AG09309 (cell line): ENCODE data around the gene ZBTB8OS.

Experiments used
- DNase-seq: peaks from one replicate; pipeline ENCODE4 v3.0.0-alpha.2; 2010; ENCODE audit warnings: low read depth
- H3K4me3 ChIP-seq: 2 replicates; pipeline ENCODE4 v1.5.1; 2011; ENCODE audit warnings: mild to moderate bottlenecking, low read depth, low read length, moderate library complexity; ENCODE audit not compliant: control insufficient read depth
- CTCF ChIP-seq: IDR thresholded peaks from 2 replicates; pipeline ENCODE4 v1.5.1; 2011; ENCODE audit warnings: mild to moderate bottlenecking, low read depth, low read length, inconsistent platforms; ENCODE audit not compliant: insufficient read depth, control insufficient read depth; ENCODE audit errors: missing control alignments

The ZBTB8OS gene

DNA sequence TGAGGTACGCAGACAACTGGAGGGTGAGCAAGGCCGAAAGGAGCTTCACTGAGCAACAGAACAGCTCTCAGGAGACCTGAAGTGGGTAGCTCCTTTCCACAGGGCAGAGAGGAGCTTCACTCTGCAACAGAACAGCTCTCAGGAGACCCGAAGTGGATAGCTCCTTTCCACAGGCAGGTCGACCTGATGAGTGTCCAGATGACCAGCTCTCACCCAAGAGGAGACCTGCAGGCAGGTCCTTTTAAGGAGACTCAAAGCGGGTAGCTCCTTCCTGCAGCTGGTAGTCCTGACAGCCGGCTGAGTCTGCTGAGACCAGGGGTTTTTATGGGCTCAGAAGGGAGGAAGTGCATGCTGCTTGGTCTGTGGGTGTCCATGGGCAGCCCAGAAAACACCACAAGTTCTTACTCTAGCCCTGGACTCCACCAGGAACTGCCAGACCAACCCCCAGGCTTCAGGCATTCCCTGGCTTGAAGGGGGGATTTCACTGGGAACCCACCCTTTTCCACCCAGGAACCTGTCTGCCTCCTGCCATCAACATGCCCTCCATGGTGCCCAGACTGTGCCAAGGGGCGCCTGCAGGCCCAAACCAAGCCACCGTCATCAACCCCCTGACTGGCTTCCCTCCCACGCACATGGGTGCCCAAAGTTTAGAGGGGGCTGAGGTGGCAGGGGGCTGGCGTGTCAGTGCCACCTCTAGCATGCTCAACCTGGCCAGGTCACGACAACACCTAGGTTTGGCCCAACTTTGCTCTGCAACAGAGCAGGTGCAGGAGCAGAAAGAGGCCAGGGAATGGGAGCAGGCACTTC lies 43.6 kb downstream of the ZBTB8OS start:
- DNase-seq = no peak
- TF ChIP-seq CTCF = no peak
- H3K4me3 ChIP-seq = no peak overlapping the region

DNA sequence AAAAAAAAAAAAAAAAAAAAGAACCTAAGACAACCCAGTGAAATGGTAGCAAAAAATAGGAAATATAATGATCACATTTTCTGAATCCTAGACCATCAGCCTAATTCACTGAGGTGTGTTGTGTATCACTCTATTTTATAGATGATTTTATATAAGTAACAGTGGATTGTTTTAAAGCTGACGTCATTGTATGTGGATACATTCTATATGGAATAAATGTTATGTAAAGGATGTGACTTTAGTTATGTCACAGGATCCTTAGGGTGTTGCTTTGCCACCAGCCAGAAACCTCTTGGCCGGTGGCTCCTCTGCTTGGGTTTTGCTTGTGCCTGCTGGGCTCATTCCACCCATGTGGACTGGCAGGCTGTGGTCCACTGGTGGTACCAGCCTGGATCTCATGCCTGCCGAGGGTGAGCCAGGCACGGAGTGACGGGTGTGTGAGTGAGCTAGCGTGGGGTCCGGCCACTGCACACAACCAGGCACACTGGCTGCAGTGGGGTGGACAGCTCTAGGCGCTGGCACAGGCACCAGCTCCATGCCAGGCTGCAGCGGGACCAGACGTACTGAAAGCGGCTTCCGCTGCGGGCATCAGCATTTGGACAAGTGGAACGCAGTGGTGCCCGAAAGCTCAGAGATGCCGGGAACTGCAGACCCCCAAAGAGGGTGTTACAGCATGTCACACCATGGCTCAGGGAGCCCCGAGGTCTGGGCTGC lies 44.5 kb downstream of the ZBTB8OS start:
- no peak for TF ChIP-seq CTCF
- no peak overlapping the region for H3K4me3 ChIP-seq
- DNase-seq = no peak

DNA sequence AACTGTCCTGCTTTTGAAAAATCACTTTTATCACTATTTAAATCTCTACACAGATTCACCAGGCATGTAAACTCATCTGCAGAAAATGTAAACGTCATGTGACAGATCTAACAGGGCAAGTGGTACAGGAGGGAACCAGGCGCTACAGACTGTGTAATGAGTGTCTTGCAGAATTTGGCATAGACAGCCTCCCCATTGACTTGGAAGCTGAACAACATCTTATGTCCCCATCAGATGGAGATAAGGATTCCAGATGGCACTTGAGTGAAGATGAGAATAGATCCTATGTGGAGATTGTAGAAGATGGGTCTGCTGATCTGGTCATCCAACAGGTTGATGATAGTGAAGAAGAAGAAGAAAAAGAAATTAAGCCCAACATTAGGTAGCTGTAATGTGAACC lies 50.3 kb downstream of the ZBTB8OS start:
- TF ChIP-seq CTCF = no peak
- no peak overlapping the region for H3K4me3 ChIP-seq
- DNase-seq = no peak

DNA sequence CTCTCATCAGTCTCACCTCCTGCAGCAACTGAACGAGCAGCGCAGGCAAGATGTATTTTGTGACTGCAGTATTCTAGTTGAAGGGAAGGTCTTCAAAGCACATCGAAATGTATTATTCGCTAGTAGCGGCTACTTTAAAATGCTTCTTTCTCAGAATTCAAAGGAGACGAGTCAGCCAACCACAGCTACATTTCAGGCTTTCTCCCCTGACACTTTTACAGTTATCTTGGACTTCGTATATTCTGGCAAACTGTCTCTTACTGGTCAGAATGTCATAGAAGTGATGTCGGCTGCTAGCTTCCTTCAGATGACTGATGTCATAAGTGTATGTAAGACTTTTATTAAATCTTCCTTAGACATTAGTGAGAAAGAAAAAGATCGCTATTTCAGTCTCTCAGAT lies 57.4 kb downstream of the ZBTB8OS start:
- no peak for TF ChIP-seq CTCF
- DNase-seq = no peak
- H3K4me3 ChIP-seq = no peak overlapping the region

DNA sequence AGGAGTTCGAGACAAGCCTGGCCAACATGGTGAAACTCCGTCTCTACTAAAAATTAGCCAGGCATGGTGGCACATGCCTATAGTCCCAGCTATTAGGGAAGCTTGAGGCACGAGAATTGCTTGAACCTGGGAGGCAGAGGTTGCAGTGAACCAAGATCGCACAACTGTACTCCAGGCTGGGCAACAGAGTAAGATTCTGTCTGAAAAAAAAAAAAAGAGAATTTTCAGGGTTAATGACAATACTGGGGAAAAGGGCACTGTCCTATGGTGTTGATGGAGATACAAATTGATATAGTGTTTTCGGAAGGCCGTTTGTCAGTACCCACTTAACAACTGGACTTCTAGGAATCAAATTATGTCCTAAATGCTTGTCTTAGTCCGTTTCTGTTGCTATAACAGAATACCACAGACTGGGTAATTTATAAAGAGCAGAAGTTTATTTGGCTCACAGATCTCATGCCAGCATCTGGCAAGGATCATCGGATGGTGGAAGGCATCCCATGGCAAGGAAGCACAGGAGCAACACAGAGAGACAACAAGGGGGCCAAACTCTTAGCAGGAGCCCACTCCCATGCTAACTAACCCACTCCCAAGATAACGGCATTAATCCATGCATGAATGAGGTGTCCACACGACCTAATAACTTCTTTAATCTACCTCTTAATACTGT lies 69.9 kb downstream of the ZBTB8OS start:
- no peak overlapping the region for H3K4me3 ChIP-seq
- no peak for DNase-seq
- TF ChIP-seq CTCF = no peak
